D721Med (cell line): Measurements from ENCODE around the gene TSPAN9.

Source experiments
- DNase-seq: peaks from one replicate; pipeline ENCODE4 v3.0.0; 2011; ENCODE audit warnings: low spot score; ENCODE audit not compliant: insufficient read length
- FAIRE-seq: peaks from 2 replicates; lab custom pipeline; 2011; peaks lifted over from hg19 to GRCh38; lab: Jason Lieb, UNC
- CTCF ChIP-seq: IDR thresholded peaks from 2 replicates; pipeline ENCODE4 v1.5.1; 2012; ENCODE audit warnings: mild to moderate bottlenecking, control low read depth; ENCODE audit not compliant: insufficient read depth; ENCODE audit errors: missing control alignments

The TSPAN9 gene

GRCh38 chr12:3078086-3078820 lies 1.1 kb downstream of the TSPAN9 start:
- no peak for TF ChIP-seq CTCF
- DNase-seq (no peak), FAIRE-seq (no peak)

GRCh38 chr12:3081091-3081490 lies 3.9 kb downstream of the TSPAN9 start:
- no peak for FAIRE-seq
- DNase-seq: no peak
- TF ChIP-seq CTCF: no peak

- FAIRE-seq (no peak), DNase-seq (no peak)
- TF ChIP-seq CTCF: no peak
These were observed 4.7 kb downstream of the TSPAN9 start for GRCh38 chr12:3081886-3082285.

- DNase-seq: no peak
- FAIRE-seq: no peak
- no peak for TF ChIP-seq CTCF
These were observed 6.2 kb downstream of the TSPAN9 start for GRCh38 chr12:3083241-3083920.

- TF ChIP-seq CTCF: no peak
- no peak for DNase-seq
- no peak for FAIRE-seq
These were observed 6.8 kb downstream of the TSPAN9 start for GRCh38 chr12:3083921-3084347.

GRCh38 chr12:3084742-3085141 lies 7.6 kb downstream of the TSPAN9 start:
- TF ChIP-seq CTCF: no peak
- no peak for FAIRE-seq

GRCh38 chr12:3085341-3086139 lies 8.4 kb downstream of the TSPAN9 start:
- no peak for TF ChIP-seq CTCF
- no peak for DNase-seq
- no peak for FAIRE-seq

More at GRCh38 chr12:3084742-3085141, 7.6 kb downstream of the TSPAN9 start:
- no peak for DNase-seq
